ENCODE measurements around the gene RANBP10.
A peak's percentile ranks its signal among the peaks of the same experiment; 100 is the strongest.

Gene RANBP10

GRCh38 chr16:67848118-67848517, 41.8 kb upstream of the RANBP10 start:
- Histone ChIP-seq H3K4me2 (ENCODE audit: low read depth, low read length, poor library complexity, severe bottlenecking) (peak overlapping the region; percentile 85), H2AFZ (ENCODE audit: low read depth, low read length, severe bottlenecking) (no peak overlapping the region), H3K27me3 (ENCODE audit: low read length) (no peaks in the 10 kb centered on the region), H3F3A (ENCODE audit: insufficient read depth) (peaks cover 22% of the 10 kb centered on the region), H3K9me2 (replicated peaks; ENCODE audit: insufficient read depth, low read length) (no peaks in the 10 kb centered on the region), H4K20me1 (ENCODE audit: low read depth, low read length) (peaks cover 5% of the 10 kb centered on the region; the same call in 1 of the 2 replicates), H3K36me3 (ENCODE audit: low read length) (no peaks in the 10 kb centered on the region), H3K9ac (ENCODE audit: low read length) (peak overlapping the region; percentile 96), H3K9me3 (ENCODE audit: insufficient read depth, low read length) (no peaks in the 10 kb centered on the region), H3K79me2 (ENCODE audit: insufficient read depth, low read length) (peaks cover 80% of the 10 kb centered on the region), H3K27ac (ENCODE audit: low read depth, low read length) (no peak overlapping the region), H3K4me3 (ENCODE audit: insufficient read depth, low read length, poor library complexity, severe bottlenecking) (peak overlapping the region; percentile 90)
- TF ChIP-seq CTCF (IDR thresholded peaks at IDR 0.05; ENCODE audit: insufficient read depth, low read length, poor library complexity, severe bottlenecking) (no peak), EZH2phosphoT487 (conservative IDR thresholded peaks at IDR 0.05; ENCODE audit: low read length) (no peak)

DNA sequence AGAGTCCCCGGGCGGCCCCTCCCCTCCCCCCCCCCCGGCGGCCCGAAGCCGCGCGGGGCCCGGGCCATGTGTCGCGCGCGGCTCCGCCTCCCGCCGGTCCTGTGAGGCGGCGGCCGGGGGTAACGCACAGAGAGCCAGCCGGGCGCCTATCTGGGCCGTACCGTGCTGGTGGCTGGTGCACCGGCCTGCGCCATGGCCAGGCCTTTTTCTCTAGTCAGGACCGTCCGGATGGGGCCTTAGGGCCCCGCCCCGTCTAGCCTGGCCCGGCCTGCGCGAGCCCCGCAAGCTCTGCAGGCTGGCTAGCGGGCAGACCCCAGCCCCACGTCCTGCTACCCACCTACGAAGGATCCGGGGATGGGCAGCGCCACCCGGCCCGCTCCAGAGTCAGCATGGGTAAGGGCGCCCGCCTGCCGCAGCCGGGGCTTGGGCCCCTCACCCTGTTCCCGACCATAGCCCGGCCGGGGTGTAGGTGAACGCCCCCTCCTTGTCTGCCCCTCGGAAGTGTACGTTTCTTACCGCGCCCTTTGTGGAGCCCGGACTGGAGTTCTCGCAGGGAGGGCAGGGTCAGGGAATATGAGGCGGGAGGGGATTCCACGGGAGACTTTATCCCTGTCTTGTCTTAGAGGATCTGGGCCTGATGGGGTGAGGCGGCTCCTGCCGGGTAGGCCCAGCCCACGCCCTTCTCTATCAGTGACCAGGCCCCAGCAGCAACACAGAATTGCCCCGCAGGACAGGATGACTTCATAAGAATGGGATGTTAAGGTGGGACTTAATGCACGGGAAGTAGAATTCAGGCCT, 40.9 kb upstream of the RANBP10 start, which contains the start of gene CENPT:
Gene CENPT (minus strand): TSS at position 630 of the 798 bp plus-strand sequence. CDS start 13,834 bp downstream, outside the sequence.
- Histone ChIP-seq H3K4me2 (ENCODE audit: low read depth, low read length, poor library complexity, severe bottlenecking) (peak within 1 kb of the TSS; percentile 85), H3K36me3 (ENCODE audit: low read length) (no peaks in the 10 kb centered on the region), H4K20me1 (ENCODE audit: low read depth, low read length) (peaks cover 5% of the 10 kb centered on the region; the same call in 1 of the 2 replicates), H3K27me3 (ENCODE audit: low read length) (no peaks in the 10 kb centered on the region), H3K9ac (ENCODE audit: low read length) (peak within 1 kb of the TSS; percentile 96), H2AFZ (ENCODE audit: low read depth, low read length, severe bottlenecking) (peak within 1 kb of the TSS; percentile 27), H3K9me3 (ENCODE audit: insufficient read depth, low read length) (no peaks in the 10 kb centered on the region), H3K9me2 (replicated peaks; ENCODE audit: insufficient read depth, low read length) (no peaks in the 10 kb centered on the region), H3K79me2 (ENCODE audit: insufficient read depth, low read length) (peaks cover 78% of the 10 kb centered on the region), H3F3A (ENCODE audit: insufficient read depth) (peaks cover 22% of the 10 kb centered on the region), H3K27ac (ENCODE audit: low read depth, low read length) (peak within 1 kb of the TSS; percentile 86), H3K4me3 (ENCODE audit: insufficient read depth, low read length, poor library complexity, severe bottlenecking) (peak within 1 kb of the TSS; percentile 90)
- TF ChIP-seq CTCF (IDR thresholded peaks at IDR 0.05; ENCODE audit: insufficient read depth, low read length, poor library complexity, severe bottlenecking), result no peak

DNA sequence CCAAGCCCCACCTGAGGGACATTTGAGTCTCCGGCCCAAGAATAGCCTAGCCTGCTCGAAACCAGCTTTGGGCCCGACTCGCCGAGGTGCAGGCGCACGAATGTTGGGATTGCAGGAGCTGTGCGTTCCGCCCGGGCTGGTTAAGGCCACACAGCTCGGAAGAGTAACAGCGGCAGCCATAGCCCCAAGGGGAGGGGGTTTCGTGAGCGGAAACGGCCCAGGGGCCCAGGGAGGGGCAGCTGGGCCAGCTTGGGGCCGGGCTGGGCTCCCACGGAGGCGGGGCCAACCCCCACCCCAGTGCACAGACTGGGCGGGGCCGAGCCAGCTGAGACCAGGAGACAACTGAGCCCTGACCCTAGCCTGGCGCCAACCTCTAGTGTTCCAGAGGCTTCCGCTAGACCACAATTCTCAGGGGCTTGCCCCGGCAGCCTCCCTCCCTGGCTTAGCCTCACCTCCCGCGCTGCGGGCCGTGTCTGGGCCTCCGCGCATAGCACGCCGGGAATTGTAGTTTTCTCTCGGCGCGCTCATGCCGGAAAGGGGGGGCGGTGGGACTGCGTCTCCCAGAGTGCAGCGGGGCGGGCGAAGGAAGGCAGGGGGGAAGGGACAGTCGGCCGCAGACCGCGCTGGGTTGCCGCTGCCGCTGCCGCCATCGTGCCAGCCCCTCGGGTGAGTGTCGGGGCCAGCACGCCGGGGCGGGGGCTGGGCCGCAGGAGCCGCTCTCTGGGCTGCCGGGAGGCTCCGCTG, 40.1 kb upstream of the RANBP10 start, which contains the start of gene NUTF2:
Gene NUTF2 (plus strand): TSS at position 614 of the 744 bp plus-strand sequence. CDS start 18,198 bp downstream, outside the sequence.
- TF ChIP-seq EZH2phosphoT487 (conservative IDR thresholded peaks at IDR 0.05; ENCODE audit: low read length) (no peak), CTCF (IDR thresholded peaks at IDR 0.05; ENCODE audit: insufficient read depth, low read length, poor library complexity, severe bottlenecking) (no peak)
- H2AFZ ChIP-seq (ENCODE audit: low read depth, low read length, severe bottlenecking), result peak within 1 kb of the TSS; percentile 27
- H4K20me1 ChIP-seq (ENCODE audit: low read depth, low read length), result peaks cover 5% of the 10 kb centered on the region; the same call in 1 of the 2 replicates
- peak within 1 kb of the TSS; percentile 85 for H3K4me2 ChIP-seq (ENCODE audit: low read depth, low read length, poor library complexity, severe bottlenecking)
- no peaks in the 10 kb centered on the region for H3K9me2 ChIP-seq (replicated peaks; ENCODE audit: insufficient read depth, low read length)
- H3F3A ChIP-seq (ENCODE audit: insufficient read depth), result peaks cover 22% of the 10 kb centered on the region
- H3K27ac ChIP-seq (ENCODE audit: low read depth, low read length), result peak within 1 kb of the TSS; percentile 86
- no peaks in the 10 kb centered on the region for H3K9me3 ChIP-seq (ENCODE audit: insufficient read depth, low read length)
- H3K4me3 ChIP-seq (ENCODE audit: insufficient read depth, low read length, poor library complexity, severe bottlenecking), result peak within 1 kb of the TSS; percentile 90
- H3K27me3 ChIP-seq (ENCODE audit: low read length), result no peaks in the 10 kb centered on the region
- H3K79me2 ChIP-seq (ENCODE audit: insufficient read depth, low read length), result peaks cover 70% of the 10 kb centered on the region
- no peaks in the 10 kb centered on the region for H3K36me3 ChIP-seq (ENCODE audit: low read length)
- peak within 1 kb of the TSS; percentile 96 for H3K9ac ChIP-seq (ENCODE audit: low read length)
